Muscle of leg (tissue), 11 donors: ENCODE measurements around the gene KCNN3. TPM values are rescaled to one million over a fixed set of nuclear protein-coding genes. Genes with fewer than 3 reads are reported as not detected.

Experiments used
- DNase-seq: peaks from one replicate; pipeline ENCODE4 v3.0.0; 2013
- H3K27ac ChIP-seq: one replicate; pipeline ENCODE4 v1.5.1; 2013; ENCODE audit warnings: mild to moderate bottlenecking, low read length, control low read depth
- H3K27me3 ChIP-seq: one replicate; pipeline ENCODE4 v1.6.1; 2013; ENCODE audit warnings: low read length; ENCODE audit not compliant: control insufficient read depth, insufficient read depth
- H3K36me3 ChIP-seq: one replicate; pipeline ENCODE4 v1.6.1; 2013; ENCODE audit warnings: low read length; ENCODE audit not compliant: control insufficient read depth, insufficient read depth
- H3K4me1 ChIP-seq: one replicate; pipeline ENCODE4 v1.6.1; 2013; ENCODE audit warnings: low read length; ENCODE audit not compliant: control insufficient read depth, insufficient read depth
- H3K4me3 ChIP-seq: one replicate; pipeline ENCODE4 v1.5.1; 2013; ENCODE audit warnings: low read length, control low read depth
- H3K9me3 ChIP-seq: replicated peaks from 2 replicates; pipeline ENCODE4 v1.6.1; 2013; ENCODE audit warnings: low read depth, low read length; ENCODE audit not compliant: control insufficient read depth
- WGBS: methylation state at CpG from one replicate; pipeline ENCODE4 v1.1.5; 2013; ENCODE audit warnings: missing lambda C conversion rate; ENCODE audit not compliant: insufficient coverage; 5-methylcytosine and 5-hydroxymethylcytosine counted together
- polyA plus RNA-seq, 8 donors: library from polyadenylated mRNA; unstranded; fragments of 120-200 nt; gene quantifications; one replicate each; pipeline versions ENCODE4 v1.2.1 to v1.2.3, GENCODE V29; 2013; ENCODE audit warnings: inconsistent platforms in 1 of 8, low replicate concordance in 1 of 8; ENCODE audit not compliant: insufficient read length in 8 of 8, insufficient read depth in 1 of 8
- total RNA-seq: library from RNA; stranded (reverse); fragments of 120-200 nt; gene quantifications from one replicate; pipeline ENCODE4 v1.2.4, GENCODE V29; 2013

KCNN3 gene
- total and polyA plus RNA-seq, 9 donors = 5.1 to 9.6 (median 7.5) TPM

GRCh38 chr1:154719586-154720327 is 150.3 kb downstream of the KCNN3 start:
- no peak overlapping the region for H3K4me3 ChIP-seq
- no peaks in the 10 kb centered on the region for H3K27me3 ChIP-seq
- no peak for DNase-seq
- 67% methylated on average over 6 of the region's 8 CpGs for WGBS
- no peaks in the 10 kb centered on the region for H3K9me3 ChIP-seq
- H3K36me3 ChIP-seq = peaks cover 6% of the 10 kb centered on the region
- no peak overlapping the region for H3K27ac ChIP-seq
- H3K4me1 ChIP-seq = no peaks in the 10 kb centered on the region

- H3K4me1 ChIP-seq = no peaks in the 10 kb centered on the region
- DNase-seq = no peak
- H3K27me3 ChIP-seq = no peaks in the 10 kb centered on the region
- peaks cover 13% of the 10 kb centered on the region for H3K36me3 ChIP-seq
- no peak overlapping the region for H3K27ac ChIP-seq
- H3K9me3 ChIP-seq = no peaks in the 10 kb centered on the region
- H3K4me3 ChIP-seq = no peak overlapping the region
- WGBS = 83% methylated on average over 4 of the region's 6 CpGs
These were observed 151.5 kb downstream of the KCNN3 start for GRCh38 chr1:154718566-154718965.

GRCh38 chr1:154717528-154717924 is 152.6 kb downstream of the KCNN3 start:
- 44% methylated on average over 5 of the region's 7 CpGs for WGBS
- H3K9me3 ChIP-seq = no peaks in the 10 kb centered on the region
- no peaks in the 10 kb centered on the region for H3K4me1 ChIP-seq
- peaks cover 24% of the 10 kb centered on the region for H3K36me3 ChIP-seq
- DNase-seq = no peak
- H3K4me3 ChIP-seq = no peak overlapping the region
- H3K27ac ChIP-seq = no peak overlapping the region
- no peaks in the 10 kb centered on the region for H3K27me3 ChIP-seq

- no peak for DNase-seq
- Histone ChIP-seq H3K36me3 (peaks cover 24% of the 10 kb centered on the region), H3K27me3 (no peaks in the 10 kb centered on the region), H3K27ac (no peak overlapping the region), H3K9me3 (no peaks in the 10 kb centered on the region), H3K4me3 (no peak overlapping the region), H3K4me1 (no peaks in the 10 kb centered on the region)
- 67% methylated on average over 1 of the region's 6 CpGs for WGBS
These were observed 153.2 kb downstream of the KCNN3 start for GRCh38 chr1:154716614-154717527.

- H3K36me3 ChIP-seq = peaks cover 26% of the 10 kb centered on the region
- no peak overlapping the region for H3K4me3 ChIP-seq
- H3K27me3 ChIP-seq = no peaks in the 10 kb centered on the region
- H3K4me1 ChIP-seq = no peaks in the 10 kb centered on the region
- 57% methylated on average over 2 of the region's 2 CpGs for WGBS
- no peak overlapping the region for H3K27ac ChIP-seq
- DNase-seq = peak; percentile 36
- H3K9me3 ChIP-seq = no peaks in the 10 kb centered on the region
These were observed 154.1 kb downstream of the KCNN3 start for GRCh38 chr1:154716011-154716410.

- Histone ChIP-seq H3K27me3 (no peaks in the 10 kb centered on the region), H3K4me1 (no peaks in the 10 kb centered on the region), H3K36me3 (peaks cover 26% of the 10 kb centered on the region), H3K4me3 (no peak overlapping the region), H3K27ac (no peak overlapping the region), H3K9me3 (no peaks in the 10 kb centered on the region)
- WGBS = 80% methylated on average over 4 of the region's 5 CpGs
- no peak for DNase-seq
These were observed 154.7 kb downstream of the KCNN3 start for GRCh38 chr1:154715385-154715784.

- H3K4me1 ChIP-seq = no peaks in the 10 kb centered on the region
- DNase-seq = peak; percentile 43
- no peaks in the 10 kb centered on the region for H3K9me3 ChIP-seq
- 40% methylated on average over 2 of the region's 3 CpGs for WGBS
- no peaks in the 10 kb centered on the region for H3K27me3 ChIP-seq
- H3K36me3 ChIP-seq = peaks cover 29% of the 10 kb centered on the region
- H3K27ac ChIP-seq = no peak overlapping the region
- H3K4me3 ChIP-seq = no peak overlapping the region
These were observed 155.4 kb downstream of the KCNN3 start for GRCh38 chr1:154714638-154715037.

- H3K9me3 ChIP-seq = no peaks in the 10 kb centered on the region
- H3K27me3 ChIP-seq = no peaks in the 10 kb centered on the region
- 79% methylated on average over 2 of the region's 2 CpGs for WGBS
- DNase-seq = no peak
- H3K27ac ChIP-seq = no peak overlapping the region
- H3K4me3 ChIP-seq = no peak overlapping the region
- peaks cover 30% of the 10 kb centered on the region for H3K36me3 ChIP-seq
- H3K4me1 ChIP-seq = no peaks in the 10 kb centered on the region
These were observed 155.9 kb downstream of the KCNN3 start for GRCh38 chr1:154714052-154714623.

- Histone ChIP-seq H3K9me3 (no peaks in the 10 kb centered on the region), H3K36me3 (peaks cover 33% of the 10 kb centered on the region), H3K4me3 (no peak overlapping the region), H3K27me3 (no peaks in the 10 kb centered on the region), H3K4me1 (no peaks in the 10 kb centered on the region), H3K27ac (no peak overlapping the region)
- 77% methylated on average over 11 of the region's 11 CpGs for WGBS
- no peak for DNase-seq
These were observed 157.1 kb downstream of the KCNN3 start for GRCh38 chr1:154713005-154713404.

- H3K36me3 ChIP-seq = peaks cover 31% of the 10 kb centered on the region
- no peak overlapping the region for H3K27ac ChIP-seq
These were observed 157.8 kb downstream of the KCNN3 start for GRCh38 chr1:154712166-154712810.

More at GRCh38 chr1:154712166-154712810, 157.8 kb downstream of the KCNN3 start:
- Histone ChIP-seq H3K9me3 (no peaks in the 10 kb centered on the region), H3K4me1 (no peaks in the 10 kb centered on the region), H3K27me3 (no peaks in the 10 kb centered on the region), H3K4me3 (no peak overlapping the region)
- no peak for DNase-seq
- WGBS = 57% methylated on average over 6 of the region's 11 CpGs
